ENCODE measurements around the gene SCTR.

Gene SCTR

DNA sequence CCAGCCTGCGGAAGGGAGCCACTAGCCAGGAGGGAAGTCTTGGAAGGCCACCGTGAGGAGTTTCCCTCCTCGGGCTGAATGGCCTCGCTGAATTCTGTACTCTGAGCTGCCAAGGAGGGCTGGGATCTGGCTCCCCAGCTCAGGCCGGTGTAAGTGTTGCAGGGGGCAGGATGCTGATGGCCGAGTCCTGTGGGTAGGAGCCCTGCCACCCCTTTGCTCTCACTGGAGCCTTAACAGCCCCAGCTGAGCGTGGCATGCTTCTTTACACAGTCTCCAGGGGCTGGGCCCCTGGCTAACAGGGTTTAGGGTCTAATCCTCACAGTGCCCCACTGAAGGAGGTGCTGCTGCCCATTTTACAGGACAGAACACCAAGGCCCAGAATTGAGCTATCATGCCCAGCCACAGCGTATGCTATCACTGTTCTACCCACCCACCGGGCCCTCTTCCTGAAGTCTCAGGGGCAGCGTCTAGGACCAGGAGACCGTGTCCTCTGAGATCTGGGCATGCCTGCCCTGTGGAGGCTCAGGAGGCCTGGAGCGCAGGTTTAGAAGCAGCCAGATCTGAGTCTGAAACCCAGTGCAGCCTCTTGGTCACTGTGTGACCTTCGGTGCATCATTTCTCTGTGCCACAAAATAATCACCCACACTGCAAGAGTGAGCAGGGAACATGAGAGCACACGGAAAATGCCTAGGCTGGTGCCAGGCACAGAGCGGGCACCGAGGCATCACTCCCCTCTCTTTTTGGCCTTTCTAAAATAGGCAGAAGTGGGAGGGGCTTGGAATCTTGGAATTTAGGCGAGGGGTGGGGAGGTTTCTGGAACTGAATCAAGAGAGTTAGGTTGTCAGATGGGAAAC lies 49.7 kb downstream of the SCTR start:
- DNase-seq (ENCODE audit: low read depth): no peak

DNA sequence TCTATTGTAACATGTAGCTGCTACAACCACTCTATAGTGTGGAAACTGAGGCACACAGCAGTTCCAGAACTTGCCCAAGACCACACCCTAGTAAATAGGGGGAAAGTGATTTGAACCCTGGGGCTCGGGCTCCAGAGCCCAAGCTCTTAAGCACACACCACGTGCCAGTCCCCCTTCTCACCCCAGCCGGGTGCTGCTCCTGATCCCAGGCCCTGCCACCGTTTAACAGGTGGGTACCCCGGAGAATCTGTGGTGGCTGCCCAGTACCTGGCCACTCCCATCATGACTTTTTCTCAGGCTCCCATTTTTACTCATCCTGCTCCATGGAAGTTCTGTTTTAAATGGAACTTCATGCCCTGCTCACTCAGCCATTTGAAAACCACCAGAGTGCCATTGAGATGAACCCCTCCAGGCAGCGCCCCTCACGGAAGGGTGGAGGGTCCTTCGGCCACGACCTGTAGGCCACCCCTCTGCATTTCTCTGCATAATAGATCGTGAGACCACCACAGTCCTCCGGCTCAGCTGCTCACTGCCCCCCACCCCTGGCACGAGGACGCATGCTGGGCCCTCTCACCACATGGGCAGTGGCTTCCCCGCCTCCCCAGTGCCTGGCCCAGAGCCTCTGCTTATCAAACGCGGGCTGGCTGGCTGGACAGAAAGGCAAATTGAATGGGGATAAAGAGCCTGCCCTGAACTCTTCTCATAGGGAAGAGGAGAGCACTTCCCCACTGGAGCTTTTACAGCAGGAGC lies 50.5 kb downstream of the SCTR start:
- no peak for DNase-seq (ENCODE audit: low read depth)

DNA sequence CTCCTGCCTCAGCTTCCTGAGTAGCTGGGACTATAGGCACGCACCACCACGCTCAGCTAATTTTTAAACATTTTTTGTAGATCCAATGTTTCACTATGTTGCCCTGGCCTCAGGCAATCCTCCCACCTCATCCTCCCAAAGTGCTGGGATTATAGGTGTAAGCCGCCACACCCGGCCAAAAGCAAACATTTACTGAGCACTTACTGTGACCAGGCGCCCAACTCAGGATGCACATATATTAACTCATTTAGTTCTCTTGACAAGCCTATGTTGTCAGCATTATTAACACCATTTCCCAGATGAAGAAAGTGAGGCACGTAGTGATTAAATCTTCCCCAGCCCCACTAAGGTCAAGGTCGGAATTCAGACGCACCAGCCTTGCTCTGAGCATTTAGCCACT lies 51.5 kb downstream of the SCTR start:
- DNase-seq (ENCODE audit: low read depth): no peak

DNA sequence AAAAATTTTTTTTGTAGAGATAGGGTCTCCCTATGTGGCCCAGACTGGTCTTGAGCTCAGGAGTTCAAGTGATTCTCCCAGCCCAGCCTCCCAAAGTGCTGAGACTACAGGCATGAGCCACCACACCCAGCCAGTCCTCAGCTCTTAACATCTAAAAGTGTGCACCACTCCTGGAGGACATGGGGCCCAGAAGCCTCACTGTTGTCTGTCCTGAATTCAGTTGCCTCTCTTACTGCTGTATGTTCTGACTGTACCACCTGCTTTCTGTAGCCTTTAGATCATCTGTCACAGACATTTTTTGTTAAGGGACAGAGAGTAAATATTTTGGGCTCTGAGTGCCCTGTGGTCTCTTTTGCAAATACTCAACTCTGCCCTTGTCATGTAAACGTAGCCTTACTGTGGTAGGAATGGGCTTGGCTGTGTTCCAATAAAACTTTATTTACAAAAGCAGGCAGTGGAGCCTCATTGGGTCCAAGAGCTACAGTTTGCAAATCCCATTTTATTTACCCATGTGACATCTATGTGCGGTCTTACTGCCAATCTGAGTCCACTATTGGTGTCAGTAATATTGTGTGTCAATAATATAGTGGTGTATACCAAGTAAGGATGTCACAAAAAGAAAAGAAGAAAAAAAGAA lies 54.5 kb downstream of the SCTR start:
- no peak for DNase-seq (ENCODE audit: low read depth)

DNA sequence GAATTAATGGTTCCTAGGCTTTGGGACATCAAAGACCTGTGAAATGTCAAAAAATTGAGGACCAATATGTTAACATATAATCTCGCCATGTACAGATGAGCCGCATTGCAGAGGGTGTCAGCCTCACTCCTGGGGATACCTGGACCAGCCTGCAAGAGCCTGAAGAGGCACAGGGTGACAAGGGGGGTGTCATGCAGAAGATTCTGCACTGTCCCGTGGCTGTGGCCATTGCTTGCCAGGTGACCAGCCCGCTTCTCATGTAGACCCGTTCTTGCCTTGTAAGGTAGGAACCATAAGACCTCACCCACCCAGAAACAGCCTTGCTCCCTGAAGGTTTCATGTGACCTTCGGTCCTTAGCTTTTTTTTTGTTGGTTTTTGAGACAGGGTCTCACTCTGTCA lies 55.2 kb downstream of the SCTR start:
- DNase-seq (ENCODE audit: low read depth): no peak

DNA sequence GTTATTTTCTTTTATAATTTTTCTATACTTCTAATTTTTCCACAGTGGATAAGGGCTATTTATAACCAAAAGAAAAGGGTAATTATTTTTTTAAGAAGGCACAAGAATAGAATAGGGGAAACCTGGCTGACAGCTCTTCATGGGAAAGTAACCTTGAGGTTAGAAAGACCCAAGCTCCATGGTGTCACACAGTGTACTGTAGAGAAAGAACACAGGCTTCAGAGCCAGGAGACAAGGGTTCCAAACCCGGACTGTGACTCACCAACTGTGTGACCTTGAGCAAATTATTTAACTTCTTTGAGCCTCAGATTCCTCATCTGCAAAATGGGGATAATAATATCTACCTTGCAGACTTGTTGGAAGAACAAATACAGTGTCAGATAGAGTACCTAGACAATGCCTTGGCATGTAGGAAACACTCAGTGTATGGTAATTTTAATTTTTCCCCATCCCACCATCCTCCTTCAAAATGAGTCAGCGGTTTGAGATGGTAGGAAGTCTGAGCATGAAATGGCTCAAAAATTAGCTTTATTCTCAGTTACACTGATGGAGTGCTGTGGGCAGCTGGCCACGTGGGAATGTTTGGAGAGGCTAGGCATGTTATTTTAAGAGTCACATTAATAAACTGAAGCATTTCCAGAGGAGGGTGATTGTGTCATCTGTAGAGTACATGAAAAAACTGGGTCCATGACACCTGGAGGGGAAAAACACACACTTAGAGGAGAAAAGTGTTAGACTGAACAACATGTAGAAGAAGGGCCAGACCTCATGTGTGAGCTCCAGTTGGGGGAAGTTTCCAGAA lies 55.9 kb downstream of the SCTR start:
- no peak for DNase-seq (ENCODE audit: low read depth)

DNA sequence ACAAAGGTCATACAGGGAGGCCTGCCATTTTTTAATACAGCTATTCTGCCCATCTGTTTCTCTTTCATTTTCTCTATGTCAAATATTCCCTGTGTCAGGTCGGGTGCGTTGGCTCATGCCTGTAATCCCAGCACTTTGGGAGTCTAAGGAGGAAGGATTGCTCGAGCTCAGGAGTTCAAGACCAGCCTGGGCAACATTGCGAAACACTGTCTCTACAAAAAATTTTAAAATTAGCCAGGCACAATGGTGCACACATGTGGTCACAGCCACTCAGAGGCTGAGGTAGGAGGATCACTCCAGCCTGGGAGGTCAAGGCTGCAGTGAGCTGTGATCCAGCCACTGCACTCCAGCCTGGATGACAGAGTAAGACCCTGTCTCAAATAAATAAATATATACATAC lies 57.9 kb downstream of the SCTR start:
- DNase-seq (ENCODE audit: low read depth): no peak

DNA sequence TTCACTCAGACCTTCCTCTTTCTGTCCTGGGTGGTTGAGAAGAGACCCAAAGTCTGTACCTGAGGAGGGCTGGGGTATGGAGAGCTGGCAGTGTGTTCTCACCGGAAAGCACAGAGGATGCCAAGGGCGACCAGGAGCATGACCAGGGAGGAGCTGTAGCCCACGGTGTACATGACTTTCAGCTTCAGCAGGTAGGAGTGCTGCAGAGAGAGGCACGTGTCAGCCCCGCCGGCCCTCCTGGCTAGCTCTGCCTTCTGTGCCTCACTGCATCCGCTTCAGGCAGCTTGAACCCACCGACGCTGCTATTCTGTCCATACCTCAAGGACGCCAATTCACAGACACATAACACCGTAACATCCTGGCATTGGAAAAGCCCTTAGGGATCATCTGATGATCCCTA lies 58.6 kb downstream of the SCTR start:
- no peak for DNase-seq (ENCODE audit: low read depth)

DNA sequence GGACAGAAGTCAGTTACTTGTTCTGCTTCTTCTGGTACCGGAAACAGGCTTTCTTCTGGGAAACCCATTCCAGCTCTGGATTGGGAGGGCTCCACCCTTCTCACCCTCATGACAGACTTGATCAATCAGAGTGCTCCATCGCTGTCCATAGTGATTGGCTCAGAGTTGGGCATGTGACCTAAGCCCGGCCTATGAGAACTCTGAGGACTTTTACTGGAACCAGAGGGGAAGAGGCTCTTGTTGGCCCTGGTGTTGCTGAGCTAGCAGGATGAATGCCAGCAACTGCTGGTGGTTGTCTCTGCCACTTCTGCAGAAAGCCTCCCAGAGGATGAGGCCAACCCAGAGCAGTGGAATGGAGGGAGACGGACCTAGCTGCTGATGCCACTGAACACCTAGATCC lies 59.3 kb downstream of the SCTR start:
- DNase-seq (ENCODE audit: low read depth): no peak

DNA sequence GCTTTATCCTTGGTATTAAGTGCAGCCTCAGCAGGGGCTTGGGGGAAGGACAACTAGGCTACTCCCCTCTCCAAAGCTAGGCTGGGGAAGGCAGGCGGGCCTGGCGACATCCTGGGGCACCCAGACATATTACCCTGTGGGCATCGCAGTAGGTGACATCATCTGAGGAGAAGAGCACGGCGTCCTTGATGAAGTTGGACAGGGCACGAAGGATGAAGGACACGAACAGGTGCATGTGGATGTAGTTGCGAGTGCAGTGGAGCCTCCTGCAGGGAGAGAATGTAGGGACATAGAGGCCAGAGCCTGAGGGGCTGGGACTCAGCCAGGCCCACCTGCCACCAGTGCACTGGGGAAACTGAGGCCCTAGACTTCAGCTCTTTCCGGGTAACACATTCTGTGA lies 60.3 kb downstream of the SCTR start:
- DNase-seq (ENCODE audit: low read depth): no peak

DNA sequence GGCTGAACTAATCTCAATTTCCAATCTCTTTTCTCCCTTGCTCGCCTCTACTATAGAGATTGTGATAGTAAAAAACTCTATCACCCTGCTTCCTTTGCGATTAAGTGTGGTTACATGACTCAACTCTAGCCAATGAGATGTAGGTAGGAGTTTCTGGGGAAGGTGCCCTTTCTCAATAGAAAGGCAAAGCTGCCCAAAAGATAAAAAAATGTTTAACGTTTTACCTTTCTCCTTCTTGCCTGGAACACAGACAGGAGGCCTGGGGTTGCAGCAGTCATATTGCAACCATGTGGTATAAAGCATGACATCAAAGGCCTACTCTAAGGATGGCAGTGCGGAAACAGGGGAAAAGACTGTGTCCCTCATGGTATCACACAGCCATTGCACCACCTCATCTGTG lies 61.1 kb downstream of the SCTR start:
- no peak for DNase-seq (ENCODE audit: low read depth)

DNA sequence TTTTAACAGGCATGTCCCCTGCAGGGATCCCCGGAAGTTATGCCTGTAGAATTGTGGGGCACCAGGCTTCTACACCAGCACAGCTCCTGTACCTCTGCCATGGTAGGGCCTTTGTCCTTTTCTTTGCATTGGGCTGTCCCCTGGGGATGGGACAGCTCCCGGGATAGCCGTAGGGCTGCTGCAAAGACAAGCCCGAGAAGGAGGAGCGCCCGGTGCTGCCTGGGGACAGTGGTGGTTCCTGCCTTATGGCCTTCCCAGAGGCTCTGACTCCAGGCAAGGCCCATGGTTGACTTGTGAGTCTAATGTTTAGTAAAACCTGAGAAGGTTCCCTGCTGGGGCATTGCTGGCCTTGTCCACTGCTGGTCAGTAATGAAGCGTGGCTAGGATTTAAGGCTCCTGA lies 61.7 kb downstream of the SCTR start:
- no peak for DNase-seq (ENCODE audit: low read depth)

DNA sequence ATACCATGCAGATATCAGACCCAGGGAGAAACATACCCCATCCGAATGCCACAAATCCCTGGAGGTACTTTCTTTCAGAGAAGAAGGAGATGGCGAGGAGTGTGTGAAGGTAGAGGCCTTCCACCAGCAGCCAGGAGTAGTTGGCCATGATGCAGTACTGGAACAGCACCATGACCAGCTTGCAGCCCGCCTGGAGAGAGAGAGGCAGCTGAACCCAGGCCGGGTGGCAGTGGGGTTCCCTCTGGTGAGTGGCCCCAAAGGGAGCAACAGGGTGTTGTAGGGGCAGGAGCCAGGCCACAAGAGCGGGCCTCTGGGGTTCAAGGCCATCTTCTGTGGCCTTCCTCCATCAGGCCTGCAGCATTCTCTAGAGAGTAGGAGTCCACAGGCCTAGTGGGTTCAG lies 62.5 kb downstream of the SCTR start:
- DNase-seq (ENCODE audit: low read depth): no peak

DNA sequence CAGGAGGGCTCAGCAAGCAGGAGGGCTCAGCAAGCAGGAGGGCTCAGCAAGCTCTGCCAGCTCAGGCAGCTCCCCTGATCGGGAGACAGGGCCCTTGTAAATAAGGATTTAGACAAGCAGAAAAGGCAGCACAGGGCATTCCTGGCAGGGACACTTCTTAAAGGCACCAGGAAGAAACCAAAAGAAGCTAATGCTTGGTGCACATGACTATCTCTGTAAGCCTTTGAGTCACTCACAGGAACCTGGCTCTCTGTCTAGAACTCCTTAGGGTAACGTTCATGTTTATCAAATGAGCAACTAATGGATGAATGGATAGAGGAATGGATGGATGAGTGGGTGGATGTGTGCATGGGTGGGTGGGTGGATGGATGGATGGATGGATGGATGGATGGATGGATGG lies 64.2 kb downstream of the SCTR start:
- DNase-seq (ENCODE audit: low read depth): no peak

DNA sequence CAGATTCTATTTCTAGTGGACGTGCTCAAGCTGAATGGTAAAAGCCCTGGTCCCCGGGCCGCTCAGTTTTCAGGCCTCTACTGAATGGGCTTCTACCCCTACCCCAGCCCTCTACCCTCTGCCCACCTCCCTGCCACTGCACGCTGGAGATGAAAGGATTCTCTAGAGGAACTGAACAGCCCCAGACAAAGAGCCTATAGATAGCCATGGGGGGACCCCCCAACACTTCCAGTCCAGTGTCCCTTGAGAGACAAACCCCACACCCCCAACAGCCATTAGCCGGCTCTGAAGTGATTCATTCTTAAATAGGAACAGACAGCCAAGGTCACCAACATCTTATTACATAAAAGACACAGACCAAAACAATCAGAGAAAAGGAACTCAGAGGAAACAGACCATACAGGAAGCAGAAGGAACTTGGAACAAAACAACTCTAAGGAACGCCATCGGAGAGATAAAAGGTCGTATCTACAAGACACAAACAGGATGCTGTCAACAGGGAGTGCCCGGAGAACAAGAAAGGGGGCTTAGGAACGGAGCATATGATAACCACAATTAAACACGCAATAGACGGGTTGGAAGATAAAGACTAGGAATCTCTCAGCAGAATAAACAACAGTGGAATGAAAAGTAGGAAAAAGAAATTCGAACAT lies 69.1 kb downstream of the SCTR start:
- DNase-seq (ENCODE audit: low read depth): no peak

DNA sequence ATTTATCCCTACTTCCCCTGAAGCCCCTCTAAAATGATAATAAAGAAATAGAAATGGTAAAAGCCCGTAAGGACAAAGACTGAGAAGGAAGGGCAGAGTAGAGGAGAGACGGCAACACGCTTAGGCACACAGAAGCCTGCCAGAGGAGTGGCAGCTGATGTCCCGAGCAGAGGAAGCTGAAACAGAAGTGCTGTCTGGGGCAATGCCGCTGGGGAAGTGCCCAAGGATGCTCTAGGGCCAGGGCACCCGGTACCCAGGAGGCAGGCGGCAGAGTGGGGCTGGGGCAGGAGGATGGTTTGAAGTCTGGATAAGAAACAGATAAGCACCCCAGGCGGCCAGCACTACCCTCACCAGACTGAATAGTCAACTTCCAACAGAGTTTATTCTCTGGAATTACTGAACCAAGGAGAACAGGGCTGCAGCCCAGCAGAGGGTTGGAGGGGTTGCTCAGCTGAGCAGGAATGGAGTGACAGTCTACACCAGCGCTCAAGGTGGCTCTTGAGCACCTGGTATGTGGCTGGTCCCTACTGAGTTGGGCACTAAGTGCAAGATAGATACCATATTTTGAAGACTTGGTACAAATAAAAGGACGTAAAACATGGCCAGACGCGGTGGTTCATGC lies 70.2 kb downstream of the SCTR start:
- DNase-seq (ENCODE audit: low read depth): no peak

DNA sequence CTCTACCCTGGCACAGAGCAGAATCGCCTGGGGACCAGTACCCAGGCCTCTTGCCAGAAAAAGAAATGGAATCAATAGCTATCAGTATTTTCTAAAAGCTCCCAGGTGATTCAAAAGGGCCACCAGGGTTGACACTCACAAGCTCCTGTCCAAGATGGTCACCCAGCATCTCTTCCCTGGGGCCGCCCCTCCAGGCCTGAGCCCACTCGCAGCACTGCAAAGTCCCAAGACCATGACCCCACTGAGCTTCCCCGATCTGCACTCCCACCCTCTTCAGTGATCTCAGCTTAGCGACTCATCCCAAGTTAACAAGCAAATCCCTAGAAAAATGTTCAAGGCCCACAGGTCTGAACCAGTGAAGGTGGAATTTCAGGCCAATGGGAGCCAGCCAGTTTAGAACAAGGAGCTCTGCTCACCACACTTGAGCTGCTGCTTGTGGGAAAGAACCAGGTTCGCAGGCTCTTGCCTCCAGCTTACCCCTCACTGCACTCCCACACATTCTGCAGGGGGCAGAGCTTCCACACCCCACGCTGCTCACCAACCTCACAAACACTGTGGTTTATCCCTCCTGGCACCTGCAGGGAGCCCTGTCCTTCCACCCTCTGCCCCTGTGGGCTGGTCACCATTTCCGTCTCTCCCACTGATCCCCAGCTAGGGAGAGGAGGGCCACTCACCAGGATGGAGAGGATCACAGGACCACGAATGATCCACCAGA lies 72.8 kb downstream of the SCTR start:
- DNase-seq (ENCODE audit: low read depth): no peak

DNA sequence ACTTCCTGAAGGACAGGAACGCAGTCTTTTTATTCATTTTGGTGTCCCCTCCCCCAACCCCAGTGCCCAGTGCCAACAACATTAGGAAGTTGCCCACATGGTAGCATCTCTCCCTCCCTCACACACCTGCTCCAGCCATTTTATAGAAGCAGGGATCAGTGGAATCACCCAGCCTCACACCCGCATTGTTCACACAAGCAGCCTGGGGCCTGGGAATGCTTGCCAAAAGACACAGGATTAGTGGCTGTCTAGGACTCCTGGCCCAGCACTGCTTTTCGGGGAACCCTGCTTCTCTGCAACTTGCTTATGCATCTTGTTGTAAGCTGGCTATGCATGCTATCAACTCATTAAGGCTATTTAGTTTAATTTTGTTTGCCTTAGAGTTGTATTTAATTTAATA lies 74.8 kb downstream of the SCTR start:
- no peak for DNase-seq (ENCODE audit: low read depth)

DNA sequence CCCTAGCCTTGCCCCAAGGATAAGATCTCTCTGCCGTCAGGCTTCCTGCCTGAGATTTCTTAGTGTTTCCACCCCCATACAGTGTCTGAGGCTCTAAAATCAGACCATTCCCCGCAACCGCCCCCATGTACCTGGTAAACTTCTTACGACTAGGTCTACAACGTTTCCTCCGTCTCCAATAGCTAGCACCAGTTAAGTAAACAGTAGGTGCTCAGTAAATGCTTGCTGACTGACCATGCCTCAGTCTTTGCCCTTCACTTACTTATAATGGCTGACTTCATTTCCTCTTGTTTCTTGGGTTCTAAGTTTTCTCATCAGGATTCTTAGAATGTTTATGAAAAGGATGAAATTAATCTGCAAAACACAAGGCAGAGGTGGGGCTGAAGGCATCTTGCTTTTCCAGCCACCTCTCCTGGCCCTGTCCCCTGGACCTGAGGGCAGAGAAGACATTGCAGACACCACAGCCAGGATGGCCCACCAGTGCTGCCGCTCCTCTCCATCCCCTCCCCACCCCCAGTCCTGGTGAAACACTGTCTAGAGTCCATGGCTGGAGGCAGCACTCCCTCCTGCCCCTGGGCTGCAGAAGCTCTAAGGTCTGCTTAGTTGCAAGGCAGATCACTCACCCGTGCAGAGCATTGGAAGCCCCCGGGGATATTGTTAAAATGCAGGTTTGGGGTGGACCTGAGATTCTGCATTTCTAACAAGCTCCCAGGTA lies 75.7 kb downstream of the SCTR start:
- no peak for DNase-seq (ENCODE audit: low read depth)

DNA sequence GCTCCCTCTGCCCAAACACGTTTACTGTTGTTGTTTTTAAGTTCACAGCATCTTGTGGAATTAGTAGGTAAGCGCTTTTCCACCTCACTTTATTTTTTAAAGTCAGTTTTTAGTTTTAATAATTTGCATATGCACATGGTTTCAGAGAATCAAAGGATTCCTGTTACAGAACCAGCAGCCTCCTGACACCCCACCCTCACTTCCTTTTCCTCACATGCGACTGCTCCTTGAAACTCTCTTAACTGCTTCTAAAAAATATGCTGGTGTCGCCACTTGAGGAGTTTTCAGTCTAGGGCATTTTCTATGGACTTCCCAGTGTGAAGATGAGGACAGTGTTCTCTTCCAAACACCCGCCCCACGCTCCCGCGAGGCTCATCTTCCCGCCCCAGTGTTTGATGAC lies 78.2 kb downstream of the SCTR start:
- DNase-seq (ENCODE audit: low read depth): no peak
